CD4-positive, alpha-beta T cell treated with Interleukin-12 subunit alpha and Interleukin-12 subunit beta, for 1 hour (primary cell): ENCODE data around the gene SLC25A39.
"Not testable (repeated sequence)": the region's sequence is repeated elsewhere in the genome, so short reads cannot be mapped to it uniquely, and the experiment has no call there.

Experiments
- DNase-seq: peaks from one replicate; pipeline ENCODE4 v3.0.0-alpha.2; 2020

Gene SLC25A39

GRCh38 chr17:44333371-44333770 lies 8.7 kb upstream of the SLC25A39 start:
- DNase-seq = no peak

DNA sequence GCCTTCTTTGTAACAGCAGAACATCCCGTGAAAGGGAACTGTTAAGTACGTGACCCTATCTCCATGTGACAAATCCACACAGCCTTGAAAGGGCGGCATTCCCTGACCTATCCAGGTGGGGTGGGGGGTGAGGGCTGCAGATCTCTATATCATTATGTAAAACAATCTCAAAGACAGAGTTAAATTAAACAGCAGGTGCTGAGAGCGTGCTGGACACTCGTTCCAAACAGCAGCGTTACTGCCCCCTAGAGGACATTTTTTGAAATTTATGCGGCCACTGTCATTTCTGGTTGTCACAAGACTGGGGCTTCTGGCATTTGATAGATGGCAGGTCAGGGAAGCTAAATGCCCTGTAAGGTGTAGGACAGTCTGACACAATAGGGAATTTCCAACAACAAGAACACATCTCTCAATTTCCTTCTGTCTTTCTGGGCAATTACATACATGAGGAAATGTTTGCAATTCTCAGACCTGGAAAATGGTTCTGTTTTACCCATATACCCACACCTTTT lies 6.7 kb upstream of the SLC25A39 start:
- peak; percentile 86 for DNase-seq

GRCh38 chr17:44330263-44330662 lies 5.6 kb upstream of the SLC25A39 start:
- not testable (repeated sequence) for DNase-seq

DNA sequence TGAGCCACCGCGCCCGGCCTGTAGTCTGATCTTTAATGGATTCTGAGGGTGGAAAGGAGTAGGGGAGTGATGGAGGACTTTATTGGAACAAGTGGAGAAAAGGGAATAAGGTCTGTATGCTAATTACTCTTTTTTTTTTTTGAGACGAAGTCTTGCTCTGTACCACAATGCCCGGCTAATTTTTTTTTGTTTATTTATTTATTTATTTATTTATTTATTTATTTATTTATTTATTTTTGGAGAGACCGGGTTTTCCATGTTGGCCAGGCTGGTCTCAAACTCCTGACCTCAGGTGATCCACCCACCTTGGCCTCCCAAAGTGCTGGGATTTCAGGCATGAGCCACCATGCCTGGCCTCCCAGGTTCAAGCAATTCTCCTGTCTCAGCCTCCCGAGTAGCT lies 4.9 kb upstream of the SLC25A39 start:
- not testable (repeated sequence) for DNase-seq

- DNase-seq = no peak
Measured at GRCh38 chr17:44327715-44328449, 3.3 kb upstream of the SLC25A39 start.

GRCh38 chr17:44326861-44327444 lies 2.3 kb upstream of the SLC25A39 start:
- DNase-seq = peak; percentile 96

DNA sequence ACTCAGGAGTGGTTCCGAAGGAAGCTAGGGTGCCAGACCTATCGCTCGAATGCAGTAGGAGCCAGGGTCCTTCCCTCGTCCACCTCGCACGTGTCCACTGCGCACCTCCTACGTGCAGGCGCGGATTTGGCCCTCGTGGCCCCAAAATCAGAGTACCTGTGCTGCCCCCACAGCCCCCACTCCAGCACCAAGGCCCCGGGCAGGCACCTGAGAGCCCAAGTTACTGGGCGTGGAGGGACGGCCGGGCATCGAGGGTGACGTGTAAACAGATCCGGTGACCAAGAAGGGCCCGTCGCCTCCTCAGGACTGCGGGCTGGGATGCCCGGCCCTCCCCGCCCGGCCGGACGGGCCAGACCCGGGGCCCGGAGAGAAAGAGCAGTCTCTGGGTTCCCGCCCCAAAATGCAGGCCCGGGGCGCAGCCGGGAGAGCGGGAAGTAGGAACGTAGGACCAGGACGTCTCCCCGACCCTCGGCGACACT lies 492 bp downstream of the SLC25A39 start:
- DNase-seq = no peak

- DNase-seq = no peak
Measured at GRCh38 chr17:44323359-44324091, 1.1 kb downstream of the SLC25A39 start.

DNA sequence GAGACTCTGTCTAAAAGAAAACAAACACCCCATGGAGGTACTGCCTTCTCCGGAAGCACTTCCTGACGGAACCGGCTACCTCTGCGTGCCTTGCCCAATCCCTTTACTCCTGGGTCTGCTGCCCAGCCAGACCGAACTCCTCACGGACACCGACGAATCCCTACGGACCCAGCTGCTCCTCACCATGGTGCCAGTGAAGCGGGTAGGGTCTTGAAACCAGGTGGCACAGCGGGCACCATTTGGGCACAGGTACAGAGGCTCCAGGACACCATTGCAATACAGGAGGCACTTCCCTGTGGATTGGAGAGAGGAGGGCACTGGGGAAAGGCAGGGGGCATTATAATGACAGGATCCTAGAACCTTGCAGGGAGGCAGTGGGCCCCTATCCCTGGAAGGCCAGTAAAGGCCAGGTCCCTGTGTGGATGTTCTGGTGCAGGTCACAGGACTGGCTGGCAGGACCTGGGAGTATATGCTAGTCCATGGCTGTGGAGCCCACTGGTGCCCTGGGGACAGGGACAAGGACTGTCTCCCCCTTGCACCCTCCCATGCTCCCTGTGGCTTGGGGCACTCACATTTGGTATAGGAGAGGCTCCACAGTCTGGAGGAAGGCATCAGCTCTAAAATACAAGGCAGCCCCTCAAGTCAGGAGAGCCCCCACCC lies 2.3 kb downstream of the SLC25A39 start:
- DNase-seq = no peak

- no peak for DNase-seq
Measured at GRCh38 chr17:44321246-44322120, 3.1 kb downstream of the SLC25A39 start.

- DNase-seq = no peak
Measured at GRCh38 chr17:44320066-44320465, 4.6 kb downstream of the SLC25A39 start.

GRCh38 chr17:44318077-44318892 lies 6.3 kb downstream of the SLC25A39 start:
- DNase-seq = no peak

DNA sequence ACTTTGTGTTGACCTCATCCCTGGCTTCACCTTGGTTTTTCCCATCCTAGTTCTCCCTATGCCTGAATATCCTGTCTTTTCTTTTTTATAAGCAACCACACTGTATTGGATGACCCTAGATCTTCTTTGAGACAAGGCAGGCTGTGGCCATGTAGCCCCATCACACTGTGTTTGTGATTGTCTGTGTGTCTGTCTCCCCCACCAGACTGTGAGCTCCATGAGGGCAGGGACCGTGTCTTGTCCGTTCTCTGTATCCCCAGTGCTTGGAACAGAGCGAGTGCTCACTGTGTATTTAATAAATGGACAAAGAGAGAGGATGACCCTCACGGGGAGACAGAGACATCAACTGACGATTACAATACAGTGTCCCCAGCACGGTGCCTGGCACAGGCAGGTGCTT lies 7.1 kb downstream of the SLC25A39 start:
- DNase-seq = no peak

DNA sequence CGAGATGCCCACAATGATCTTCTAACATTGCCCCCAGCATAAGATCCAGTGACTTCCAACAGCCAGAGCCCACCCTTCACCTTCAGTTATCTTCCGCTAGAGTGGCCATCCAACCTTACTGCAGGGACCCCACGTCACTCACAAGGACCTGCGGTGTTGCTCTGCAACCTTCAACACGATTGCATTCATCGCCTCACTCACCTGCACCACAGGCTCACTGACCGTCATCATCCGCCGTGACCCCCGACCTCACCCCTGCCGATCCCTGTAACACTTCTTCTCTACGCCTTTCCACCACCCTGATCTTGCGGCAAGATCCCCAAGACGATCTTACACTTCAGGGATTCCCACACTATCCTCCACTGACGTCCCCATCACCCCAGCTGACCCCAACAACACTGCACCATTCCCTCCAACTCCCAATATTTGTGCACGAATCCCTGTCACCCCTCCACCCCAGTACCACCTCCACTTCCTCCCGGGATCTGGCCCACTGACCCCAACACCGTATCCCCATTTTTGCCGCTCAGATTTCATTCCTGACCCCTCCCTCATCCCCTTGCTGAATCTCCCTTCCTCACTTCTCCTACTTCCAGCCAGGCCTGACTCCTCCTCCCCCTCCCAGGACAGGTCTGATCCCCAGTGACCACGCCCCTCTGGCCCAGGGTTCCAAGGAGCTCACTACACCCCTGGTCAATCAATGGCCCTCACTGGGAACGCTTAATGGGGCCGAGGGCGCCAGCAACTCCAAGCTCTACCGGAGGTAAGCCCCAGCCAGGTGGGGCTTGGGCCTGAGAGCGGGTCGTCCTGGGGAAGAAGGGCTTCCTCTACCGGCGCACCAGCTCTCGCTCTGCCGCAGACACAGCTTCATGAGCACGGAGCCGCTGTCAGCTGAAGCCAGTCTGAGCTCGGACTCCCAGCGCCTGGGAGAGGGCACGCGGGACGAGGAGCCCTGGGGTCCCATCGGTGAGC lies 8.6 kb downstream of the SLC25A39 start:
- no peak for DNase-seq

DNA sequence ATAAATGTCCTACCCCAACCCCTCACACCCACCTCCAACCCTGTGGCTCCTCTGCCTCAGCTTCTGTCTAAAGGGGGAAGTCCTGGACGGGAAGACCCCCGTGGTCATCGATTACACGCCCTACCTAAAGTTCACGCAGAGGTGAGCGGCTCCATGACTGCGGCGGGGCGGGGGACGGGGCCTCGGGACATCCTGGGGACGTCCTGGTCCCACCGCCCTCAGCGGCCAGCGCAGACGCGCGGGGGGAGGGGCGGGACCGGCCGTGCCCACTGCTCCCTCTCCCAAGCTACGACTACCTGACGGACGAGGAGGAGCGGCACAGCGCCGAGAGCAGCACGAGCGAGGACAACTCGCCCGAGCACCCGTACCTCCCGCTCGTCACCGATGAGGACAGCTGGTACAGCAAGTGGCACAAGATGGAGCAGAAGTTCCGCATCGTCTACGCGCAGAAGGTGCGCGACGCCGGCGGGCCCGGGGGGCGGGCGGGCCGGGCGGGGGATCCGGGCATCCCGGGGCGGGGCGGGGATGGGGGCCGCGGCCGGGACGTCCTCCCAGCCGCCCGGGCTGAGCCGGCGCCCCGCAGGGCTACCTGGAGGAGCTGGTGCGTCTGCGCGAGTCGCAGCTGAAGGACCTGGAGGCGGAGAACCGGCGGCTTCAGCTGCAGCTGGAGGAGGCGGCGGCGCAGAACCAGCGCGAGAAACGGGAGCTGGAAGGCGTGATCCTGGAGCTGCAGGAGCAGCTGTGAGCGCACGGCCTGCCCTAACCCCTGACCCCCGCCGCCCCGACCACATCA lies 9.6 kb downstream of the SLC25A39 start:
- DNase-seq = peak; percentile 34

DNA sequence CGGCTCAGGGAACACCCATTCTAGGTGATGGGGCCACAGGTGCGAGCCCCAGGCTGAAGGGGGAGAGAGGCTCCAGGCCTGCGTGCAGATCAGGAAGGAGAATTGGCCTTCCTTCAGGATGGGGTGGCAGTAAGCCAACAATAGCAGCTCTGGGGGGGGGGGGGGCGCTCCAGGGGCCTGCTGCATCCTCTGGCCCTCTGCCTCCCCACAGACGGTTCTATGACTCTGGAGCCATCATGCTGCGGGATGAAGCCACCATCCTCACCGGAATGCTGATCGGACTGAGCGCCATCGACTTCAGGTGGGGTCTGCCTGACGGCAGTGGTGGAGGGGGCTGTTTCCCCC lies 10.1 kb downstream of the SLC25A39 start:
- DNase-seq = no peak

GRCh38 chr17:44314031-44314430 lies 10.6 kb downstream of the SLC25A39 start:
- no peak for DNase-seq

DNA sequence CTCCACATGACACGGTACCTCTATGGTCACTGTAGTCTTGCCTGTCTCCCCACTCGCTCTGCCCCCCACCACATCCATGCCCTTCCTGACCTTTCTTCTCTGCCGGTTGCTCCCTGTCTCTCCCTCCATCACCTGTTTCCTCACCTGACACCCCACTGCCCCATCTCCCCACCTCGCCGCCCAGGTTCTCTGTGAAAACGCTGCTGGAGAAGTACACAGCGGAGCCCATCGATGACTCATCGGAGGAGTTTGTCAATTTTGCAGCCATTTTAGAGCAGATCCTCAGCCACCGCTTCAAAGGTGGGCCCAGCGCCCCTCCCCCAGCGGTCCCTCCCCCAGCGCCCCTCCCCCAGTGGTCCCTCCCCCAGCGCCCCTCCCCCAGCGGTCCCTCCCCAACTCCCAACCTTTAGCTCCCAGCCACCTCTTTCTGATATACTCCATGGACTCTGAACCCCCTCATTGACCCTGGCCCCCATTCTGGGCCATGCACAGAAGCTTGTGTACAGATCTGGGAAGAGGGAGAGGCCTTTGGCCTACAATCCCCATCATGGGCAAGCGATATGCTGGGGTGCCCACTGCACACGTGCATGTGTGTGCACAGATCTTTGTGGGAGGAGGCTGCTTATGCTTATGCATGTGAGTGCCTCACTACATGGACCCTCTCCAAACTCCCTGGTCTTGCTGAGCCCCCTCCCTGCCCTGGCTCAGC lies 12.1 kb downstream of the SLC25A39 start:
- no peak for DNase-seq
